Glutamatergic neuron (in vitro differentiated cells): ENCODE measurements around the gene SLC6A11. TPM values are rescaled to one million over a fixed set of nuclear protein-coding genes. Genes with fewer than 3 reads are reported as not detected.

Experiments
- DNase-seq: peaks from one replicate; pipeline ENCODE4 v3.0.0; 2022
- H3K27ac Mint-ChIP-seq: one replicate; pipeline ENCODE4 v1.8.0; 2020; ENCODE audit warnings: mild to moderate bottlenecking, mixed read lengths, inconsistent platforms; ENCODE audit not compliant: unreplicated experiment
- H3K27me3 Mint-ChIP-seq: one replicate; pipeline ENCODE4 v1.8.0; 2020; ENCODE audit warnings: mild to moderate bottlenecking, moderate library complexity, mixed read lengths, inconsistent platforms; ENCODE audit not compliant: unreplicated experiment
- H3K36me3 Mint-ChIP-seq: one replicate; pipeline ENCODE4 v1.8.0; 2020; ENCODE audit warnings: mild to moderate bottlenecking, mixed read lengths, inconsistent platforms; ENCODE audit not compliant: unreplicated experiment
- H3K4me1 Mint-ChIP-seq: one replicate; pipeline ENCODE4 v1.8.0; 2020; ENCODE audit warnings: mild to moderate bottlenecking, low read depth, mixed read lengths, inconsistent platforms; ENCODE audit not compliant: unreplicated experiment
- H3K4me3 Mint-ChIP-seq: one replicate; pipeline ENCODE4 v1.8.0; 2020; ENCODE audit warnings: mild to moderate bottlenecking, mixed read lengths, inconsistent platforms; ENCODE audit not compliant: unreplicated experiment
- H3K9me3 Mint-ChIP-seq: one replicate; pipeline ENCODE4 v1.8.0; 2020; ENCODE audit warnings: mild to moderate bottlenecking, moderate library complexity, mixed read lengths, inconsistent platforms; ENCODE audit not compliant: unreplicated experiment
- CTCF ChIP-seq: fragments of 200-600 bp; sonication (generic); IDR thresholded peaks from one replicate; pipeline ENCODE4 v1.5.0; 2021; ENCODE audit not compliant: partially characterized antibody, unreplicated experiment
- long read RNA-seq: library from polyadenylated mRNA; unstranded; transcript quantifications from one replicate; pipeline ENCODE4 v2.0.0, GENCODE V29; 2020; ENCODE audit not compliant: unreplicated experiment
- total RNA-seq: library from RNA; stranded (reverse); fragmentation: NEBNext Ultra II Directional; extraction: Animal tissue kit (Norgen Biotek cat#: 25700); gene quantifications from one replicate; pipeline ENCODE4 v1.2.1, GENCODE V29; 2021; ENCODE audit not compliant: unreplicated experiment

Gene SLC6A11
- total RNA-seq: not detected
- long read RNA-seq: 0 reads

- DNase-seq: peak; percentile 64
- no peak within 1 kb of the TSS for H3K27ac Mint-ChIP-seq
- H3K36me3 Mint-ChIP-seq: no peaks in the 10 kb centered on the region
- H3K27me3 Mint-ChIP-seq: peaks cover 12% of the 10 kb centered on the region
- H3K4me3 Mint-ChIP-seq: peak within 1 kb of the TSS; percentile 82
- H3K4me1 Mint-ChIP-seq: no peaks in the 10 kb centered on the region
- H3K9me3 Mint-ChIP-seq: no peaks in the 10 kb centered on the region
- TF ChIP-seq CTCF: no peak
These were observed at the start of gene SLC6A11 for GRCh38 chr3:10816019-10816862. TSS of gene SLC6A11 (plus strand) at chr3:10816228. CDS start at chr3:10816266, 38 bp downstream.

GRCh38 chr3:10768708-10769394, 47.2 kb upstream of the SLC6A11 start:
- no peak for DNase-seq
- Mint-ChIP-seq H3K9me3 (no peaks in the 10 kb centered on the region), H3K27me3 (peaks cover 3% of the 10 kb centered on the region), H3K27ac (no peak overlapping the region), H3K4me1 (peaks cover 2% of the 10 kb centered on the region), H3K36me3 (no peaks in the 10 kb centered on the region), H3K4me3 (no peak overlapping the region)
- TF ChIP-seq CTCF: no peak

- Mint-ChIP-seq H3K27me3 (peaks cover 3% of the 10 kb centered on the region), H3K27ac (no peak overlapping the region), H3K4me3 (no peak overlapping the region), H3K9me3 (no peaks in the 10 kb centered on the region), H3K4me1 (peaks cover 2% of the 10 kb centered on the region), H3K36me3 (no peaks in the 10 kb centered on the region)
- no peak for TF ChIP-seq CTCF
- no peak for DNase-seq
These were observed 45.5 kb upstream of the SLC6A11 start for GRCh38 chr3:10770547-10770946.

GRCh38 chr3:10770981-10771380, 45.0 kb upstream of the SLC6A11 start:
- H3K36me3 Mint-ChIP-seq: no peaks in the 10 kb centered on the region
- H3K9me3 Mint-ChIP-seq: no peaks in the 10 kb centered on the region
- no peak for TF ChIP-seq CTCF
- peaks cover 3% of the 10 kb centered on the region for H3K27me3 Mint-ChIP-seq
- H3K4me3 Mint-ChIP-seq: no peak overlapping the region
- no peak overlapping the region for H3K27ac Mint-ChIP-seq
- no peak for DNase-seq
- H3K4me1 Mint-ChIP-seq: peaks cover 2% of the 10 kb centered on the region
